ENCODE data around the gene PLB1. TPM values are rescaled to one million over a fixed set of nuclear protein-coding genes. Genes with fewer than 3 reads are reported as not detected.

Gene PLB1
- total and polyA plus RNA-seq, 9 of the 15 experiments (the other 6 are each of a cell fraction or from before 2014, with no cell fraction given) = 0.01 to 0.09 (median 0.07) TPM; not detected in 2

DNA sequence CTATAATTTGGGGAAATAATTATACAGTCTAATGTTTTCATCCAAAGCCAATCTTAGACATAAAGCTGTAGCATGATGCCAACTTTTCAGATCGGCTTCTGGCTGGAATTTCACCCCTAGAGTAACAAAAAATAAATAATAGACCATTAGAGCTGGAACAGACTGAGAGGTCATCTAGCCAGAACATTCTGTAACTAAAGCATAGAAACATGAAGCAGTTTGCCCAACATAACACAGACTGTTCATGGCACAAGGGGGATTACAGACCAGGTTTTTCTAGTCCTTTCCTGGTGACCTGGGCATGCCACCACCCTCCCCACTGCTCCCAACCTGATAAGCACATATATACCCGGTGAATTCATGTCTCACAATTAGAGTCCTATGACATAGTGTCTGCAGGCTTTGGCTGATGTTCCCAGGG lies 139.3 kb downstream of the PLB1 start:
- TF ChIP-seq LCOR (CRISPR knock-in tag; IDR thresholded peaks at IDR 0.05) = no peak
- TF ChIP-seq ELF4 (CRISPR knock-in tag; IDR thresholded peaks at IDR 0.05) = no peak
- no peak for TF ChIP-seq FOXA3 (CRISPR knock-in tag; conservative IDR thresholded peaks at IDR 0.05 in 1 of 2, IDR thresholded peaks at IDR 0.05 in 1 of 2)
- no peak for TF ChIP-seq JUND (IDR thresholded peaks at IDR 0.05; ENCODE audit: borderline replicate concordance, low read depth, low read length)
- no peak for TF ChIP-seq JUND (tag; IDR thresholded peaks at IDR 0.05; ENCODE audit: borderline replicate concordance, low read depth, low read length)
- TF ChIP-seq, protein P1, sequence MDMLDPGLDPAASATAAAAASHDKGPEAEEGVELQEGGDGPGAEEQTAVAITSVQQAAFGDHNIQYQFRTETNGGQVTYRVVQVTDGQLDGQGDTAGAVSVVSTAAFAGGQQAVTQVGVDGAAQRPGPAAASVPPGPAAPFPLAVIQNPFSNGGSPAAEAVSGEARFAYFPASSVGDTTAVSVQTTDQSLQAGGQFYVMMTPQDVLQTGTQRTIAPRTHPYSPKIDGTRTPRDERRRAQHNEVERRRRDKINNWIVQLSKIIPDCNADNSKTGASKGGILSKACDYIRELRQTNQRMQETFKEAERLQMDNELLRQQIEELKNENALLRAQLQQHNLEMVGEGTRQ (CRISPR knock-in tag; IDR thresholded peaks at IDR 0.05) = no peak
- TF ChIP-seq TRIM28 (IDR thresholded peaks at IDR 0.05) = no peak
- TF ChIP-seq NRF1 (conservative IDR thresholded peaks at IDR 0.05 in 1 of 2, IDR thresholded peaks at IDR 0.05 in 1 of 2) = no peak
- TF ChIP-seq, protein P2, sequence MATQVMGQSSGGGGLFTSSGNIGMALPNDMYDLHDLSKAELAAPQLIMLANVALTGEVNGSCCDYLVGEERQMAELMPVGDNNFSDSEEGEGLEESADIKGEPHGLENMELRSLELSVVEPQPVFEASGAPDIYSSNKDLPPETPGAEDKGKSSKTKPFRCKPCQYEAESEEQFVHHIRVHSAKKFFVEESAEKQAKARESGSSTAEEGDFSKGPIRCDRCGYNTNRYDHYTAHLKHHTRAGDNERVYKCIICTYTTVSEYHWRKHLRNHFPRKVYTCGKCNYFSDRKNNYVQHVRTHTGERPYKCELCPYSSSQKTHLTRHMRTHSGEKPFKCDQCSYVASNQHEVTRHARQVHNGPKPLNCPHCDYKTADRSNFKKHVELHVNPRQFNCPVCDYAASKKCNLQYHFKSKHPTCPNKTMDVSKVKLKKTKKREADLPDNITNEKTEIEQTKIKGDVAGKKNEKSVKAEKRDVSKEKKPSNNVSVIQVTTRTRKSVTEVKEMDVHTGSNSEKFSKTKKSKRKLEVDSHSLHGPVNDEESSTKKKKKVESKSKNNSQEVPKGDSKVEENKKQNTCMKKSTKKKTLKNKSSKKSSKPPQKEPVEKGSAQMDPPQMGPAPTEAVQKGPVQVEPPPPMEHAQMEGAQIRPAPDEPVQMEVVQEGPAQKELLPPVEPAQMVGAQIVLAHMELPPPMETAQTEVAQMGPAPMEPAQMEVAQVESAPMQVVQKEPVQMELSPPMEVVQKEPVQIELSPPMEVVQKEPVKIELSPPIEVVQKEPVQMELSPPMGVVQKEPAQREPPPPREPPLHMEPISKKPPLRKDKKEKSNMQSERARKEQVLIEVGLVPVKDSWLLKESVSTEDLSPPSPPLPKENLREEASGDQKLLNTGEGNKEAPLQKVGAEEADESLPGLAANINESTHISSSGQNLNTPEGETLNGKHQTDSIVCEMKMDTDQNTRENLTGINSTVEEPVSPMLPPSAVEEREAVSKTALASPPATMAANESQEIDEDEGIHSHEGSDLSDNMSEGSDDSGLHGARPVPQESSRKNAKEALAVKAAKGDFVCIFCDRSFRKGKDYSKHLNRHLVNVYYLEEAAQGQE (IDR thresholded peaks at IDR 0.05; ENCODE audit: borderline replicate concordance) = no peak
- TF ChIP-seq, protein P2 (CRISPR knock-in tag; IDR thresholded peaks at IDR 0.05; ENCODE audit: low read depth) = no peak
- peaks cover 0 to 5% of the 10 kb centered on the region in 2 experiments; a peak in 3 of 5 replicates for H3K4me1 ChIP-seq (replicated peaks in 1 of 2; ENCODE audit: control insufficient read depth in 2 of 2, insufficient read depth in 2 of 2, low read length in 2 of 2)
- ChIA-PET POLR2A (interaction anchor here (1.1 to 1.2 kb wide), 2 partner anchors 12 to 117 kb away, joined by 4 read pairs; partner anchors contain the start of gene PPP1CB), CTCF (ENCODE audit: low intra/inter-chr PET ratio) (no interaction called here)
- no peak overlapping the region for H2AFZ ChIP-seq (ENCODE audit: low read depth, low read length)
- intact Hi-C loops (cut with micrococcal nuclease) = no loop called here
- no TSS peak for BruUV-seq (replicated peaks)
- no peaks in the 10 kb centered on the region for H3K9me1 ChIP-seq (ENCODE audit: control insufficient read depth, insufficient read depth, low read length)
- peaks cover 9 to 38% of the 10 kb centered on the region in 2 experiments; a peak in 3 of 5 replicates for H3K27me3 ChIP-seq (ENCODE audit: control insufficient read depth in 2 of 2, insufficient read depth in 2 of 2, low read length in 2 of 2)
- H4K20me1 ChIP-seq (replicated peaks; ENCODE audit: control insufficient read depth, insufficient read depth, low read length) = no peaks in the 10 kb centered on the region; the same call in 1 of the 2 replicates
- no peaks in the 10 kb centered on the region for H3K79me2 ChIP-seq (ENCODE audit: control insufficient read depth, insufficient read depth, low read length)
- FAIRE-seq = no peak
- ATAC-seq = no peak
- H3K9me3 ChIP-seq (replicated peaks; ENCODE audit: control insufficient read depth, insufficient read depth, low read depth, low read length) = no peaks in the 10 kb centered on the region
- H3K9ac ChIP-seq (ENCODE audit: insufficient read depth in 1 of 2, low read depth in 2 of 2, low read length in 2 of 2) = no peak overlapping the region
- no peaks in the 10 kb centered on the region for H3K36me3 ChIP-seq (ENCODE audit: control insufficient read depth, insufficient read depth, low read length)
- in situ Hi-C loops (cut with MboI) = no loop called here
- WGBS (ENCODE audit: insufficient coverage, low coverage, missing lambda C conversion rate) = 3% methylated on average over 2 of the region's 2 CpGs
- H3K4me3 ChIP-seq = no peak overlapping the region
- H3K27ac ChIP-seq (ENCODE audit: extremely low read depth, low read depth, low read length) = no peak overlapping the region
- no peak overlapping the region for H3K4me2 ChIP-seq (ENCODE audit: insufficient read depth, low read length)
- no peak for DNase-seq (ENCODE audit: extremely low read depth in 1 of 4, low spot score in 3 of 4)

Measured in K562 (cell line).